Dermis blood vessel endothelial cell (primary cell): Measurements from ENCODE around the gene FAM20C. TPM values are rescaled to one million over a fixed set of nuclear protein-coding genes. Genes with fewer than 3 reads are reported as not detected.
"Not testable (repeated sequence)": the region's sequence is repeated elsewhere in the genome, so short reads cannot be mapped to it uniquely, and the experiment has no call there.

Experiments
- DNase-seq: peaks from one replicate; pipeline ENCODE4 v3.0.0; 2010
- total RNA-seq: library from RNA; depleted of rRNA; stranded (reverse); fragments of >200 nt; gene quantifications from 2 replicates; pipeline ENCODE4 v1.2.3, GENCODE V29; 2014

The FAM20C gene
- total RNA-seq, 1 donor from 2014 or later: 4.6 TPM

- peak; percentile 20 for DNase-seq
Observed at GRCh38 chr7:193481-194251, 1.3 kb downstream of the FAM20C start.

- DNase-seq: peak; percentile 10
Observed at GRCh38 chr7:194252-195009, 2.1 kb downstream of the FAM20C start.

DNA sequence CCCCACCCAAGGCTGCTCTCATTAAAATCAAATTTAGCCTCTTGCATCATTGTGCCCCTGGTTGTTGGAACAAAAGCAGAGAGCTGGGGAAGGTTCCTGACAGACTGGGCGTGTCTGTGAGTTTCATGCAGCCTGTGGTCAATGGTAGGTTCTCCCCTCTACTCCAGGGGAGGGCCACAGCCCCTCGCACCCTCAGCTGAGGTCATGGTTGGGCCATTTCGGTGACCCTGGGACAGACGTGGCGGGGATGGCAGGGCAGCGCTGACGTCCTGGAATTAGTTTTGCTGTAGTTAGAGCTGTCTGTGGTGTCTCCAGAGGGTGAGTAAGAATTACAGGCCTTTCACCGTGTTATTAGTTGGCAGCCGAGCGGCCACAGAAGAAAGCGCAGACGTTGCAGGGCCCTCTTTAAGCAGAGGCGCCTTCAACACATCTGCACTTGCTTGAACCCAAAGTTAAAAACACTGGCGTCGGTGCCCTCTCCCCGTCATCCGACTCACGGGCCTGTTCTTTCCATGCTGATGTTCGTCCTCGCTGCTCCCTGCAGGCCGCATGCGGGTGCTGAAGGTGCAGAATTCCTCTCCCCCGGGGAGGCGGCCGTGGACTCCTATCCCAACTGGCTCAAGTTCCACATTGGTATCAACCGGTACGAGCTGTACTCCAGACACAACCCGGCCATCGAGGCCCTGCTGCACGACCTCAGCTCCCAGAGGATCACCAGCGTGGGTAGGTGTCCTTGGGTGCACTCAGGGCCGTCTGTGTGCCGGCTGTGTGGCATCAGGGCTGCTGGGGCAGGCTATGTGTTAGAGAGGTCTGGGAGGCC lies 2.8 kb downstream of the FAM20C start:
- DNase-seq: no peak

DNA sequence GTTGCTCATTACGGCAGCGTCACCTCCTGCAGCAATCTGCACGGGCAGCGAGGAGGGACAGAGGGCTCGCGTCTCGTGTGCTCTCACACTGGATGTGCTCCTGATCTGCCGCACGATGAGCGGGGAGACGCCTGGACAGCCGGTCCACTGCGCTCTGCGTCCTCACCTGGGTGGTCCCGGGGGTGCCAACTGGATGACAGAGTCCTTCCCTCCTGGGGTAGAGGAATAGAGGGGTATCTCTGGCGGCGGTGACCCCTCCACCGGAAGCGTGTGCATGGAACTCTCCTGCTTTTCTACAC lies 3.4 kb downstream of the FAM20C start:
- no peak for DNase-seq

DNA sequence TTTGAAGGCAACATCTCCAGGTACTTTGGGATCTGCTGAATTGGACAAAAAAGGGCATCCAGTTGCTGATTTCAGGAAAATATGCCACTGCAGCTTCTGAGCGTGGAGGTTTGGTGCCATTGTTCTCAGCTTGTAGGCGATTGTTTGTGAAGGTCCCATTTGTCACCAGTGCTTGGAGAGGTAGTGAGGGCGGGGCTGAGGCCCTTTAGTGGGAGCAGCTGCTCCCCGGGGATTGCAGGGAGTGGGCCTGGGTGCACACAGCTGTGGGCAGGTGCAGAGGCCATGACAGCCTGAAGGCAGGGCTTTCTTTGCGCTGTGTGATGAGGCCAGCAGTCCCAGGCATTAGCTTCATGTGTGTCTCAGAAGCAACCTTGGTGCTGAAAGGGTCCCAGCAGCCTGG lies 3.9 kb downstream of the FAM20C start:
- no peak for DNase-seq

DNA sequence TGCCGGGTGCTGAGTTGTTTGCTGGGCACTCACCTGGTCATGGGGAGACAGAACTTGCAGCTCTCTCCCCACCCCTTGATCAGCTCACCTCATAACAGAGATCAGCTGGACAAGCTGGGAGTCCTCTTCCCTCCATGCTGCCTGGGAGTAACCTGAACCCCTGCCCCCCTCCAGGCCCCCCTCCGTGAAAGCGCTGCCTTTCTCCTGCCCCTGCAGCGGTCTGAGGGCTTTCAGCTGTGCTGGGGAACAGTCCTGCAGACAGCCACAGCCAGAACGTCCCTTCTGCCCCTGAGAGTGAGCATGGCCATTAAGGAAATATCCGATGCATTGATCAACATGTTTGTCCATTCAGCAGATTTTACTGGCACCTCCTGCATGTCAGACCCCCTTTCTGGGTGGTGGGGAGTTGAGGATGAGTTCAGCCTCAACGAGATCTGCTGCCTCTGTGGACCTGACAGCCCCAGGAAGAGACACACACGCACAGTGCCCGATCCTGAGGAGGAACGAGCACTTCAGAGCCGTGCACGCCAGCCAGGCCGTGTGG lies 4.5 kb downstream of the FAM20C start:
- no peak for DNase-seq

DNA sequence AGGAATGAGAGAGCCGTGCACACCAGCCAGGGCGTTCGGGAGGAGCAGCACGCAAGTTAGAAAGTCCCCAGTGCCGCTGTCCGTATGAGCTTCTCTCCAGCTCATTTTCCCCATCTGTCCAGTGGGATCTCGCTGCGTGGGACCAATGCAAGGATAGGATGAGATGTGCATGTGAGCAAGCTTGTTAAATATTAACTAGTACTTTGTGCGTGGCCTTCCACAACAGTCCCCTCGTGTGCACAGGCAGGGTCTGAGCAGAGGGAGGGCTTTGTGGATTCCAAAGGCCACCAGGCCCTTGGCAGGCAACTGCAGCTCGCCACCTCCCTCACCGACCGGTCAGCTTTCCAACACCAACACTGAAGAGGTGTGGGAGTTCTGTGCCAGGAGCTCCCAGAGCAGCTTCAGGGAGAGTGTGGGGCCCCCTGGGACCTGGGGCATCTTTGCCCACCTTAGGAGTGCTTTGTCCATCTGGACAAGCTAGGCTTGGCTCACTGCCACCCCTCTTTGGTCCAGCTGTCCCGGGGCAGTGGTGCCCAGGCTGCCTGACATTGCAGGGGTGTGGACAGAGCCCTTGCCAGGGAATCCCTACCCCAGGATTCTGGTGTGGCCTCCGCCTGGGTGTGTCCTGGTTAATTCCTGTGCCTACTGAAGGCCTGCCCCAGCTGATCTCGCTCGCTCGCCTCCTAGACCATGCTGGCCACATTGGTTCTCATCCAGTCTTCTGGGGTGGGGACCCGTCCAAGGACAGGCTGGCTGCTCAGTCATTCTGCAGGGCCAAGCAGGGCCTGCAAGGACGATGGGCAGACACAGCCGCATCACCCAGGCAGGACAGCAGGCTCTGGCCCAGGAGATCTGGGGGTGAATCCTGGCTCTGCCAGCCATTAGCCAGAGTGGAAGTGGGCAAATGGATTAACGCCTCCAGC lies 5.3 kb downstream of the FAM20C start:
- no peak for DNase-seq

DNA sequence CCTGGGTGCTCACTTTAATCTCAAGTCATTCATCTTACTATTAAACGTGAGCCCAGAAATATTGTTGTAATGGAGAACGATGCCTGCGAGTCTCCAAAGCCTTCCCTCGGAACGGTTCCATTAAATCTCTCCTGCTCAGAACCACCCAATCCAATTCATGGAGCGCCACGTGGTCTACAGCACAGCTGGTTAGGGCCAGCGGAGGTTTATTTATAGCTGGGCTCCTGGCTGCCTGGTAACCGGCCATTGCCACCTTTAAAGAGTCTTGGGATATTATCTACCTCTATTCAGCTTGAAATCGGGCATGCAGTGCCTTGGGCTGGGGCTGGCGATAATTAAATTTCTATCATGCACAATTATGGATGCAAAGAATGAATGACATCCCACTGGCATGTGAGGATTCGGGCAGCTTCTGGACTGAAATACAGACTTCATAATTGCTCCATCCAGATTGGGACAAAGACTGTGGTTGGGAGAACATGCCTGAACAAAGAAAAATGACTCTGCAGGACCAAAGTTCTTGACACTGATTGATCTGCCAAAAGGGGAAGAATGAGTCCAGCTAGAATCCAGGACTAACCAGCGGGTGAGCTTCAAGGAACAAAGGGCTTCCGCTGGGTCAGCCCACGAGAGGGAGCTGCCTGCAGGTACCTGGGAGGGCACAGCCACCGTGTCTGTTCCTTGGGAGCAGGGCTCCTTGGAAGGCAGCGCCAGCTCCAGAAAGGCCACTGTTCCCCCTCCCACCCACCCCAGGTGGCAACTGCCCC lies 7.3 kb downstream of the FAM20C start:
- no peak for DNase-seq

DNA sequence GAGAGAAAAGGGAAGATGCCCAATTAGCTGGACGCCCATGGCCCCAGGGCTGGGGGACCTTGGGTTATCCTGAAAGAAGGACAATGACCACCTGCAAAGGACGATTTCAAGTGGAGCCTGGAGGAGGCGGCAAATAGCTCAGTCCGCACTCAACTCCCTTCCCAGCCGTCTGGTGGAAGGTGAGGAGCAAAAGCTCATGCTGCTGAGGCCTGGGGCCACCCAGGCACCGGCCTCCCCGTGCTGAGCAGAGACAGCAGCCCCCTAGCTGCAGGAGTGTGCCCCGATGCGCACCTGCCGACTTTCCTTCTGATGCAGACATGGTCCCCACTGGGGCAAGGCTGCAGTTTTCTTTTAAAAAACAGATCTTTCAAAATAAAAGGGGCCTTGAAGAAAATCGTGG lies 7.9 kb downstream of the FAM20C start:
- peak; percentile 18 for DNase-seq

- DNase-seq: peak; percentile 23
Observed at GRCh38 chr7:200704-201103, 8.3 kb downstream of the FAM20C start.

DNA sequence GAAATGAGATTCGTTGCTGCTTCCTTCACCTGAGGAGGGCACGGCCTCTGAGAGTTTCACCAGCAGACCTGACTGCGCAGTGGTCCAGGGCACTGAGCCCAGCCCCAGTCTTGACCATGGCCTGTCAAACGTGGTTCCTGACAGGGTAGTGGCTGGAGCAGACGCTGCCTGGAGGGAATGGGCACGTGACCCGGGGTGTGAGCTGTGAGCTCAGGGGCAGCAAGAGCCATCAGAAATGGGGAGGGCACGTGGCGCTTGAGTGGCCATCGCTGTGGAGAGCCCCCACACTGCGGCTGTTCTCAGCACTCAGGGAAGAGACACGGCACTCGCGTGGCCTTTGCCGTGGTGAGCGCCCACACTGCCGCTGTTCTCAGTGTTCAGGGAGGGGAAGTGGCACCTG lies 12.0 kb downstream of the FAM20C start:
- no peak for DNase-seq

GRCh38 chr7:205115-206010 lies 13.0 kb downstream of the FAM20C start:
- no peak for DNase-seq

DNA sequence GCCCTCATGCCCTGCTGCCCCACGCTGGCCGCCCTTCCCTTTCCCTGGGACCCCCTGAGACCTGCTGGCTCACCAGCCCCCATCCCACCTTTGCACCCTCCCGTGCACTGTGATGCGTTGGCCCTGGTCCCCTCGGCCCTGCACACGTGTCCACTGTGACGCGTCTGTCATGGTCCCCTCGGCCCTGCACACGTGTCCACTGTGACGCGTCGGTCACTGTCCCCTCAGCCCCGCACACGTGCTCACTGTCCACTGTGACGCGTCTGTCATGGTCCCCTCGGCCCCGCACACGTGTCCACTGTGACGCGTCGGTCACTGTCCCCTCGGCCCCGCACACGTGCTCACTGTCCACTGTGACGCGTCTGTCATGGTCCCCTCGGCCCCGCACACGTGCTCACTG lies 14.0 kb downstream of the FAM20C start:
- DNase-seq: not testable (repeated sequence)

- DNase-seq: no peak
Observed at GRCh38 chr7:207418-208129, 15.2 kb downstream of the FAM20C start.

GRCh38 chr7:208130-208673 lies 15.8 kb downstream of the FAM20C start:
- DNase-seq: no peak

DNA sequence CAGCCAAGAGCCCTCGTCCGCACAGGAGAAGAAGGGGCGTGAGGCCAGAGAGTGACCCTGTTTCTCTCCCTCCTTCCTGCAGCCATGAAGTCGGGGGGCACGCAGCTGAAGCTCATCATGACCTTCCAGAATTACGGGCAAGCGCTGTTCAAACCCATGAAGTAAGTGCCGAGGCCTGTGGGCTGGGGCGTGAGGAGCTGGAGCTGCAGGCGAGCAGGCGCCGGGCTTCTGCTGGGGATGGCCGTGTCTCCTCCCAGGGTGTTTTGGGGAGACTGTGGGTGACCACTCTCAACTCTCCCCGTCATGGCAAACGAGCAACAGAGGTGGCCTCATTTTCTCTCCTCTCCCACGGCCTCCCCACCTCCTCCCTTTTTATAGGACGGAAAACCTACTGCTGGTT lies 16.4 kb downstream of the FAM20C start:
- no peak for DNase-seq

DNA sequence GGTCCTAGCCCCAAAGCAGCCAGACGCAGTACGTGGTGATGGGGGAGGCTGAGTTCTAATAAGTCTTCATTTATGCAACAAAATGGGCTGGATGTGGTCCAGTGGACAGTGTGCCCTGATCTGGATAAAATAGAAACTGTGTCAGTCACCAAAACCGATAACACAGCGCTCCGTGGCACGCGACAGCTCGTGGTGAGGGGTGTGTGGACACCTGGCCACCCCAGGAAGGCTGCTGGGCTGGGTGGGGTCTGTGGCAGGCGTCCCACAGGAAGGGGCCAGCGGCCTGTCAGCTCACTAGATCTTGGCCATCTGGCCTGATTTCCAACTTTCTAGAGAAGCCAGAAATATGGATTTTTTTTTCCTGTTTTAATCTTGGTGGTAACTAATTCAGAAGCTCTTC lies 17.0 kb downstream of the FAM20C start:
- DNase-seq: no peak

DNA sequence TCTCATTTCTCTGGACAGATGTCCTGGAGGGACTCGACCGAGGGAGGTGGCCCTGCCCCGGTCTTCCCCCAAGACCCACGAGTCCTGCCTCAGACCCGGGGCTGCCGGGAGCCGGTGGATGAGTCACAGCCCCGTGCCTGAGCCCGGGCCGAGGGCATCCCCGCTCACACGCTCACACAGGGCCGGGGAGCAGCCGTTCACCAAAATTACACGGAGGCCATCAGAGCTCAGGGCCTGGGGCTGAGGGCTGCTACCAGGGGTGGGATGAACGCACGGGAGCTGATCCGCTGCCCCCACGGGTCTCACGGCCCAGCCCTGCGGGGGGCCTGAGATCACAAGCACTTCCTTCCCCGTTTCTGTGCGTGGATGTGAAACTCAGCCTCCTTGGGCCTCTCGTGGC lies 17.5 kb downstream of the FAM20C start:
- DNase-seq: no peak

- DNase-seq: no peak
Observed at GRCh38 chr7:210401-210925, 18.1 kb downstream of the FAM20C start.
